SK-N-MC (cell line): ENCODE results near the gene SH2D3C.

Experiments
- EZH2 ChIP-seq: fragments of 200-600 bp; sonication (generic); IDR thresholded peaks from one replicate; pipeline ENCODE4 v1.6.1; 2017; ENCODE audit warnings: antibody characterized with exemption
- FOXP2 ChIP-seq: optimal IDR thresholded peaks from 2 replicates; pipeline ENCODE3; 2011; ENCODE audit warnings: mild to moderate bottlenecking, moderate library complexity; ENCODE audit not compliant: insufficient read depth; ENCODE audit errors: extremely low read length, control extremely low read depth
- POLR2AphosphoS5 ChIP-seq: IDR thresholded peaks from 2 replicates; pipeline ENCODE4 v1.6.1; 2012; ENCODE audit warnings: mild to moderate bottlenecking, low read depth, low read length, borderline replicate concordance

DNA sequence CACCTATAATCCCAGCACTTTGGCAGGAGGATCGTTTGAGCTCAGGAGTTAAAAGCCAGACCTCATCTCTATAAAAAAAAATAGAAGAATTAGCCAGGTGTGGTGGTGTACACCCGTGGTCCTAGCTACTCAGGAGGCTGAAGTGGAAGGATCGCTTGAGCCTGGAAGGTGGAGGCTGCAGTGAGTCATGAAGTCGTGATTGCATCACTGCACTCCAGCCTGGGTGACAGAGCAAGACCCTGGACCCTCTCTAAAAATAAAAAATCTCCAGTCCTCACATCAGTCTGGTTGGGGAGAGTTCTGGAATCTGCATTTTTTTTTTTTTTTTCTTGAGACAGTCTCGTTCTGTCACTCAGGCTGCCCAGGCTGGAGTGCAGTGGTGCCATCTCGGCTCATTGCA lies 33.5 kb upstream of the SH2D3C start:
- no peak for TF ChIP-seq POLR2AphosphoS5
- no peak for TF ChIP-seq FOXP2
- no peak for TF ChIP-seq EZH2
